WTC11 (cell line): ENCODE results near the gene SCIN.

Experiments used
- NFYB ChIP-seq: sonication (generic); formaldehyde crosslinking; conservative IDR thresholded peaks from 2 replicates; pipeline ENCODE4 v1.8.0; 2022; ENCODE audit warnings: low read depth, missing genetic modification reagents
- NR3C1 ChIP-seq: sonication (generic); formaldehyde crosslinking; conservative IDR thresholded peaks from 2 replicates; pipeline ENCODE4 v1.8.1; 2023; ENCODE audit warnings: low read depth, mild to moderate bottlenecking, missing genetic modification reagents
- TCF7 ChIP-seq: sonication (generic); formaldehyde crosslinking; IDR thresholded peaks from 2 replicates; pipeline ENCODE4 v1.8.0; 2022; ENCODE audit warnings: mild to moderate bottlenecking, low read depth, missing genetic modification reagents, moderate library complexity
- TF ChIP-seq, protein P1 (sequence below): fragments of 250-450 bp; sonication (Bioruptor Pico); IDR thresholded peaks from 2 replicates; pipeline ENCODE4 v1.9.0; 2021; ENCODE audit warnings: mild to moderate bottlenecking
- TF ChIP-seq, protein P2 (sequence below): fragments of 200-600 bp; IDR thresholded peaks from 2 replicates; pipeline ENCODE4 v1.8.0; 2022; ENCODE audit warnings: antibody characterized with exemption
- TF ChIP-seq, protein P3 (sequence below): sonication (generic); formaldehyde crosslinking; IDR thresholded peaks from 2 replicates; pipeline ENCODE4 v1.8.1; 2022; ENCODE audit warnings: mild to moderate bottlenecking, missing genetic modification reagents, moderate library complexity, borderline replicate concordance
- TF ChIP-seq, protein P4 (sequence below): sonication (generic); formaldehyde crosslinking; IDR thresholded peaks from 2 replicates; pipeline ENCODE4 v1.8.1; 2023; ENCODE audit warnings: mild to moderate bottlenecking, missing genetic modification reagents

DNA sequence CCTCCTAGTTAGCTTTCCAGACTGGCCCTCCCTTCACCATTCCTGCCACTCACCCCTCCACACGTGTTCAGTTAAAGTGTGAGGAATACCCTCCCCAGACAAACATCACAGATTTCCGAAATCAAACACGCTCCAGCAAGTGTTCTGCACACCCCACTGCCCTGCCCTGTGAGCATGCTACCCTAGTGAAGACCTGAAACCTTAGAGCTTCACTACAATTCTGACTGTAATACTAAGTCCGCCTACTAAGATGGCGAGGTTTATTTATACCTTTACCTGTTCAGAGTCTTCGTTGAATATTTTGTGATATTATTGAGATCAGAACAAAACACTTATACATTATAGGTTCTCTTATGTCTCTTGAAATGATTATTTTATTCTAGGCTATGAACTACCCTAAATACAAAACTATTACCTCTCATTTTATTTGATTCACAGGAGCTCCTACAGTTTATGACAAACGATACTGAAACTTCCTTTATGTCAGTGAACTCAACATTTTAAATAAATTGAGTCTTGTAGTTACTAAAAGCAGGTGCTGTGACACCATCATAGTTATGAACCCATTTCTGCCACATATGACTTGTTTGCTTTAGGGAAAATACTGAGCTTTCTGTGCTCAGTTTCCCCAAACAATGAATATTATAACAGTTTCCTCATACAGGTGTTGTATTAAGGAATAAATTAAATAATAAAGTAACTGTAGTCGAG lies 8.6 kb downstream of the SCIN start:
- TF ChIP-seq, protein P1, sequence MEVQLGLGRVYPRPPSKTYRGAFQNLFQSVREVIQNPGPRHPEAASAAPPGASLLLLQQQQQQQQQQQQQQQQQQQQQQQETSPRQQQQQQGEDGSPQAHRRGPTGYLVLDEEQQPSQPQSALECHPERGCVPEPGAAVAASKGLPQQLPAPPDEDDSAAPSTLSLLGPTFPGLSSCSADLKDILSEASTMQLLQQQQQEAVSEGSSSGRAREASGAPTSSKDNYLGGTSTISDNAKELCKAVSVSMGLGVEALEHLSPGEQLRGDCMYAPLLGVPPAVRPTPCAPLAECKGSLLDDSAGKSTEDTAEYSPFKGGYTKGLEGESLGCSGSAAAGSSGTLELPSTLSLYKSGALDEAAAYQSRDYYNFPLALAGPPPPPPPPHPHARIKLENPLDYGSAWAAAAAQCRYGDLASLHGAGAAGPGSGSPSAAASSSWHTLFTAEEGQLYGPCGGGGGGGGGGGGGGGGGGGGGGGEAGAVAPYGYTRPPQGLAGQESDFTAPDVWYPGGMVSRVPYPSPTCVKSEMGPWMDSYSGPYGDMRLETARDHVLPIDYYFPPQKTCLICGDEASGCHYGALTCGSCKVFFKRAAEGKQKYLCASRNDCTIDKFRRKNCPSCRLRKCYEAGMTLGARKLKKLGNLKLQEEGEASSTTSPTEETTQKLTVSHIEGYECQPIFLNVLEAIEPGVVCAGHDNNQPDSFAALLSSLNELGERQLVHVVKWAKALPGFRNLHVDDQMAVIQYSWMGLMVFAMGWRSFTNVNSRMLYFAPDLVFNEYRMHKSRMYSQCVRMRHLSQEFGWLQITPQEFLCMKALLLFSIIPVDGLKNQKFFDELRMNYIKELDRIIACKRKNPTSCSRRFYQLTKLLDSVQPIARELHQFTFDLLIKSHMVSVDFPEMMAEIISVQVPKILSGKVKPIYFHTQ, result no peak
- TF ChIP-seq, protein P2, sequence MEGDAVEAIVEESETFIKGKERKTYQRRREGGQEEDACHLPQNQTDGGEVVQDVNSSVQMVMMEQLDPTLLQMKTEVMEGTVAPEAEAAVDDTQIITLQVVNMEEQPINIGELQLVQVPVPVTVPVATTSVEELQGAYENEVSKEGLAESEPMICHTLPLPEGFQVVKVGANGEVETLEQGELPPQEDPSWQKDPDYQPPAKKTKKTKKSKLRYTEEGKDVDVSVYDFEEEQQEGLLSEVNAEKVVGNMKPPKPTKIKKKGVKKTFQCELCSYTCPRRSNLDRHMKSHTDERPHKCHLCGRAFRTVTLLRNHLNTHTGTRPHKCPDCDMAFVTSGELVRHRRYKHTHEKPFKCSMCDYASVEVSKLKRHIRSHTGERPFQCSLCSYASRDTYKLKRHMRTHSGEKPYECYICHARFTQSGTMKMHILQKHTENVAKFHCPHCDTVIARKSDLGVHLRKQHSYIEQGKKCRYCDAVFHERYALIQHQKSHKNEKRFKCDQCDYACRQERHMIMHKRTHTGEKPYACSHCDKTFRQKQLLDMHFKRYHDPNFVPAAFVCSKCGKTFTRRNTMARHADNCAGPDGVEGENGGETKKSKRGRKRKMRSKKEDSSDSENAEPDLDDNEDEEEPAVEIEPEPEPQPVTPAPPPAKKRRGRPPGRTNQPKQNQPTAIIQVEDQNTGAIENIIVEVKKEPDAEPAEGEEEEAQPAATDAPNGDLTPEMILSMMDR, result no peak
- TF ChIP-seq NR3C1 (CRISPR knock-in tag) (no peak), NFYB (CRISPR knock-in tag) (no peak), TCF7 (CRISPR knock-in tag) (no peak)
- TF ChIP-seq, protein P3, sequence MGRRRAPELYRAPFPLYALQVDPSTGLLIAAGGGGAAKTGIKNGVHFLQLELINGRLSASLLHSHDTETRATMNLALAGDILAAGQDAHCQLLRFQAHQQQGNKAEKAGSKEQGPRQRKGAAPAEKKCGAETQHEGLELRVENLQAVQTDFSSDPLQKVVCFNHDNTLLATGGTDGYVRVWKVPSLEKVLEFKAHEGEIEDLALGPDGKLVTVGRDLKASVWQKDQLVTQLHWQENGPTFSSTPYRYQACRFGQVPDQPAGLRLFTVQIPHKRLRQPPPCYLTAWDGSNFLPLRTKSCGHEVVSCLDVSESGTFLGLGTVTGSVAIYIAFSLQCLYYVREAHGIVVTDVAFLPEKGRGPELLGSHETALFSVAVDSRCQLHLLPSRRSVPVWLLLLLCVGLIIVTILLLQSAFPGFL (CRISPR knock-in tag), result no peak
- TF ChIP-seq, protein P4, sequence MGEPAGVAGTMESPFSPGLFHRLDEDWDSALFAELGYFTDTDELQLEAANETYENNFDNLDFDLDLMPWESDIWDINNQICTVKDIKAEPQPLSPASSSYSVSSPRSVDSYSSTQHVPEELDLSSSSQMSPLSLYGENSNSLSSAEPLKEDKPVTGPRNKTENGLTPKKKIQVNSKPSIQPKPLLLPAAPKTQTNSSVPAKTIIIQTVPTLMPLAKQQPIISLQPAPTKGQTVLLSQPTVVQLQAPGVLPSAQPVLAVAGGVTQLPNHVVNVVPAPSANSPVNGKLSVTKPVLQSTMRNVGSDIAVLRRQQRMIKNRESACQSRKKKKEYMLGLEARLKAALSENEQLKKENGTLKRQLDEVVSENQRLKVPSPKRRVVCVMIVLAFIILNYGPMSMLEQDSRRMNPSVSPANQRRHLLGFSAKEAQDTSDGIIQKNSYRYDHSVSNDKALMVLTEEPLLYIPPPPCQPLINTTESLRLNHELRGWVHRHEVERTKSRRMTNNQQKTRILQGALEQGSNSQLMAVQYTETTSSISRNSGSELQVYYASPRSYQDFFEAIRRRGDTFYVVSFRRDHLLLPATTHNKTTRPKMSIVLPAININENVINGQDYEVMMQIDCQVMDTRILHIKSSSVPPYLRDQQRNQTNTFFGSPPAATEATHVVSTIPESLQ, result no peak
